Measurements from ENCODE around the gene ROPN1L. TPM values are rescaled to one million over a fixed set of nuclear protein-coding genes. Genes with fewer than 3 reads are reported as not detected.

Gene ROPN1L
- total RNA-seq, 3 donors from 2014 or later (not counting 1 experiment from before 2014, with no cell fraction given), result 1.2 to 5.2 (median 4.3) TPM

DNA sequence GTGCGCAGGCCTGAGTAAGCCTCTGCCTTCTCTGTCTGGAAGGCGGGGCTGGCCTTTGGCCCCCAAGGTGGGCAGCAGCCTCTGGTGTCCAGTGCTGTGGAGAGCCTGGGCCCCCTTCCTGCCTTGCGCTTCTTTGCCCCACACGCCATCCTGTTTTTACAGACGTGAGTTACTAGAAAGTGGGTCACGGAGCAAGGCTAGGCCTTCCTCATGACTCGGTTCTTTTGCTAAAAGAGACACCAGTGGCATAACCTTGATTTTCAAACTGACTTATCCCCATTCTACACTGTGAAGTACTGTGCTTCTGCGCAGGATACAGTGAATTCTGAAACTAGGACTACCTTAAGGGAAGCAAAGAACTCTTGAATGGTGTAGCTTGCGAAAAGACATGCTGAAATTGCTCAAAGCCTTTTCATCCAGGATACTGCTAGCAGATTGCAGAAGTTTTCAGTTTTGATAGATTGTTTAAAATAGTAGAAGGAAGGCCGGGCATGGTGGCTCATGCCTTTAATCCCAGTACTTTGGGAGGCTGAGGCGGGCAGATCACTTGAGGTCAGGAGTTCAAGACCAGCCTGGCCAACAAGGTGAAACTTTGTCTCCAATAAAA lies 7.2 kb downstream of the ROPN1L start:
- no peaks in the 10 kb centered on the region for H3K36me3 Mint-ChIP-seq
- 96% methylated on average over 11 of the region's 11 CpGs for whole genome bisulfite sequencing (ENCODE audit: insufficient coverage)
- no peak overlapping the region for H3K4me3 ChIP-seq (ENCODE audit: low read length)
- no peaks in the 10 kb centered on the region for H3K36me3 ChIP-seq (ENCODE audit: control insufficient read depth, insufficient read depth, low read length)
- intact Hi-C loops (cut with micrococcal nuclease), result loop anchor here (10.0 kb wide), 1 partner anchor 246 kb away; no protein-coding TSS in a partner anchor
- no peak overlapping the region for H3K27ac ChIP-seq (ENCODE audit: low read length)
- ATAC-seq (no peak), DNase-seq (no peak)
- H3K9me3 Mint-ChIP-seq, result peaks cover 0 to 2% of the 10 kb centered on the region in 2 donors
- H3K9me3 ChIP-seq (ENCODE audit: control insufficient read depth, insufficient read depth, low read length), result no peaks in the 10 kb centered on the region
- H3K4me1 ChIP-seq (ENCODE audit: control insufficient read depth, insufficient read depth, low read length), result peaks cover 33% of the 10 kb centered on the region
- peak overlapping the region; percentile 71 to 84 for H3K27ac Mint-ChIP-seq
- H3K4me1 Mint-ChIP-seq, result peaks cover 39 to 50% of the 10 kb centered on the region in 2 donors
- no peaks in the 10 kb centered on the region for H3K27me3 ChIP-seq (ENCODE audit: control insufficient read depth, insufficient read depth, low read length)
- TF ChIP-seq, protein P1, sequence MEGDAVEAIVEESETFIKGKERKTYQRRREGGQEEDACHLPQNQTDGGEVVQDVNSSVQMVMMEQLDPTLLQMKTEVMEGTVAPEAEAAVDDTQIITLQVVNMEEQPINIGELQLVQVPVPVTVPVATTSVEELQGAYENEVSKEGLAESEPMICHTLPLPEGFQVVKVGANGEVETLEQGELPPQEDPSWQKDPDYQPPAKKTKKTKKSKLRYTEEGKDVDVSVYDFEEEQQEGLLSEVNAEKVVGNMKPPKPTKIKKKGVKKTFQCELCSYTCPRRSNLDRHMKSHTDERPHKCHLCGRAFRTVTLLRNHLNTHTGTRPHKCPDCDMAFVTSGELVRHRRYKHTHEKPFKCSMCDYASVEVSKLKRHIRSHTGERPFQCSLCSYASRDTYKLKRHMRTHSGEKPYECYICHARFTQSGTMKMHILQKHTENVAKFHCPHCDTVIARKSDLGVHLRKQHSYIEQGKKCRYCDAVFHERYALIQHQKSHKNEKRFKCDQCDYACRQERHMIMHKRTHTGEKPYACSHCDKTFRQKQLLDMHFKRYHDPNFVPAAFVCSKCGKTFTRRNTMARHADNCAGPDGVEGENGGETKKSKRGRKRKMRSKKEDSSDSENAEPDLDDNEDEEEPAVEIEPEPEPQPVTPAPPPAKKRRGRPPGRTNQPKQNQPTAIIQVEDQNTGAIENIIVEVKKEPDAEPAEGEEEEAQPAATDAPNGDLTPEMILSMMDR (IDR thresholded peaks at IDR 0.05), result no peak
- no peaks in the 10 kb centered on the region for H3K27me3 Mint-ChIP-seq (ENCODE audit: low read depth in 2 of 2)
- H3K4me3 Mint-ChIP-seq, result no peak overlapping the region

DNA sequence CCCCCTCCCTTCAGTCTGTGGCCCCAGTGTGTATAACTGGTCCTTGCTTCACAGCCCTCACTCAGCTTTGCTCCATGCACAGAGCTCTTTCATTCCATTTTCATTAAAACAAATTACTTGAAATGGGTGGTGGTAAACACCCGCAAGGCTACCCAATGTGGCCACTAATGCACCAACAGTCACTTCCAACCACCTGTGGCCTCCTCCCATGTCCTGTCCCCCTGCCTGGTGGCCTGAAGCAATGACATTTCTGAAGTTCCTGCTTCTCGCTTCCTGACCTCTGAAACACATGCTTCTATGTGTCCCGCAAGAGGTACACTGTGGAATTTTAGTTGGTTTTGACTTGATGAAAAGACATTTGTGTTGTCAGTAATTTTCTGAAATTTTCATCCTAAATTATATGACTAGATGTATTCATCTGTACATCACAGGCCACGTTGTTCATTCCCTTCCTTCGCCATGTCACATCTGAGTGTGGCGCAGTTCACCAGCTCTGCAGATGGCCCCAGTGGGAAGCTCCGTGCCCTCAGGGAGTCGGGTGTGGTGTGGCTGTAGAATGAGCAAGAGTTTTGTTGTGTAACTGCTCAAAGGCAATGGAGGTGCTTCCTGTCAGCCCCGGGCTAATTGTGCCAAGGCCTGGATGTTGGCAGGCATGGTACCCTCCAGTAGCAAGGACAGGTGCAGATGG lies 9.6 kb downstream of the ROPN1L start:
- Mint-ChIP-seq H3K27me3 (ENCODE audit: low read depth in 2 of 2) (no peaks in the 10 kb centered on the region), H3K4me3 (no peak overlapping the region), H3K36me3 (no peaks in the 10 kb centered on the region), H3K9me3 (no peaks in the 10 kb centered on the region), H3K27ac (peak overlapping the region; percentile 13 to 15), H3K4me1 (peaks cover 23 to 35% of the 10 kb centered on the region in 2 donors)
- DNase-seq (no peak), ATAC-seq (no peak)
- H3K36me3 ChIP-seq (ENCODE audit: control insufficient read depth, insufficient read depth, low read length), result no peaks in the 10 kb centered on the region
- TF ChIP-seq, protein P1 (IDR thresholded peaks at IDR 0.05), result no peak
- peaks cover 10% of the 10 kb centered on the region for H3K4me1 ChIP-seq (ENCODE audit: control insufficient read depth, insufficient read depth, low read length)
- intact Hi-C loops (cut with micrococcal nuclease), result loop anchor here (5.0 kb wide), 1 partner anchor 1271 kb away; no protein-coding TSS in a partner anchor
- H3K9me3 ChIP-seq (ENCODE audit: control insufficient read depth, insufficient read depth, low read length), result no peaks in the 10 kb centered on the region
- 65% methylated on average over 9 of the region's 9 CpGs for WGBS (ENCODE audit: insufficient coverage)
- no peak overlapping the region for H3K27ac ChIP-seq (ENCODE audit: low read length)
- H3K27me3 ChIP-seq (ENCODE audit: control insufficient read depth, insufficient read depth, low read length), result no peaks in the 10 kb centered on the region
- no peak overlapping the region for H3K4me3 ChIP-seq (ENCODE audit: low read length)

DNA sequence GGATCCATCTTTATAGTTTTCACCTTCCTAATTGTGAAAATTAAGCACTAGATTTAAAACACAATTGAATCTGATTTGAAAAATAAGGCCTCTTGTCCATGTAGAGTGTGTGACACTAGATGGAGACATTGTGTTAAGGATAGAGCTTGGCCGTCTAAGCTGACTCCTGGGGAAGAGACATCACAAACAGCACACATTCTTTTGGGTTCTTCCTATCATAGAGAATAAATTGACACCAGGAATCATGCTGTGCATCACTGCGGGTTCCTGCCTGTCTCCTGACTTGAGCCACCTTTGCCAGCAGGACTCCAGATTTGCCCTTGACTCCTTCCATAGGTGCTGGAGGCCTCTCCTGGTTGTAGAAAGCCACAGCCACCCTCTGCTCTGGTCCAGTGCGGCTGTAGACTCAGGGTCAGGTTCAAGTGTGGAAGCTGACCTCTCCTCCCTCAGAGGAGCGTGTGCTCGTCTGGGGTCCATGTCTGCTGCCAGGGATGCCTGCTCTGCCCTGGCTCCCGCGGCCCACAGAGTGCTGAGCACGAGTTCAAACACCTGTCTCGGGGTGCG lies 11.2 kb downstream of the ROPN1L start:
- Histone ChIP-seq H3K9me3 (ENCODE audit: control insufficient read depth, insufficient read depth, low read length) (no peaks in the 10 kb centered on the region), H3K27me3 (ENCODE audit: control insufficient read depth, insufficient read depth, low read length) (no peaks in the 10 kb centered on the region), H3K4me3 (ENCODE audit: low read length) (no peak overlapping the region), H3K36me3 (ENCODE audit: control insufficient read depth, insufficient read depth, low read length) (no peaks in the 10 kb centered on the region), H3K4me1 (ENCODE audit: control insufficient read depth, insufficient read depth, low read length) (no peaks in the 10 kb centered on the region), H3K27ac (ENCODE audit: low read length) (no peak overlapping the region)
- no peaks in the 10 kb centered on the region for H3K36me3 Mint-ChIP-seq
- no peaks in the 10 kb centered on the region for H3K27me3 Mint-ChIP-seq (ENCODE audit: low read depth in 2 of 2)
- TF ChIP-seq, protein P1 (IDR thresholded peaks at IDR 0.05), result peak; percentile 65
- ATAC-seq (peak; percentile 83 to 97 (median 96)), DNase-seq (peak; percentile 14 to 78)
- intact Hi-C loops (cut with micrococcal nuclease), result loop anchor here (1.0 to 5.0 kb wide), 2 partner anchors 175 to 1269 kb away; no protein-coding TSS in a partner anchor
- H3K9me3 Mint-ChIP-seq, result no peaks in the 10 kb centered on the region
- peaks cover 16 to 21% of the 10 kb centered on the region in 2 donors for H3K4me1 Mint-ChIP-seq
- H3K27ac Mint-ChIP-seq, result no peak overlapping the region
- H3K4me3 Mint-ChIP-seq, result no peak overlapping the region
- WGBS (ENCODE audit: insufficient coverage), result 76% methylated on average over 10 of the region's 10 CpGs

All from natural killer cell (primary cell).